G401 (cell line): ENCODE data around the gene TSPAN5. TPM values are rescaled to one million over a fixed set of nuclear protein-coding genes. Genes with fewer than 3 reads are reported as not detected.

ENCODE experiments used
- DNase-seq: peaks from one replicate; pipeline ENCODE4 v3.0.0-alpha.2; 2015; ENCODE audit warnings: low spot score
- in situ Hi-C: cut with HindIII; loops from 2 replicates; pipeline ENCODE4 v1.10.0; 2016; ENCODE audit warnings: low sequenced_read_pairs, mixed read lengths
- total RNA-seq: library from RNA; depleted of rRNA; stranded (reverse); fragments of >200 nt; shearing (Covaris generic); gene quantifications from 2 replicates; pipeline ENCODE4 v1.2.3, GENCODE V29; 2014

TSPAN5 gene
- total RNA-seq, 1 experiment from 2014 or later = not detected

GRCh38 chr4:98608356-98608755 is 50.1 kb downstream of the TSPAN5 start:
- peak; percentile 81 for DNase-seq
- in situ Hi-C loops = no loop called here

GRCh38 chr4:98606894-98607293 is 51.5 kb downstream of the TSPAN5 start:
- in situ Hi-C loops = no loop called here
- DNase-seq = peak; percentile 22

GRCh38 chr4:98605216-98605615 is 53.2 kb downstream of the TSPAN5 start:
- in situ Hi-C loops = no loop called here
- DNase-seq = peak; percentile 23

- in situ Hi-C loops = no loop called here
- peak; percentile 17 for DNase-seq
These were observed 53.7 kb downstream of the TSPAN5 start for GRCh38 chr4:98604723-98605122.

GRCh38 chr4:98603683-98604521 is 54.5 kb downstream of the TSPAN5 start:
- DNase-seq = peak; percentile 61
- in situ Hi-C loops = no loop called here

GRCh38 chr4:98602270-98602669 is 56.1 kb downstream of the TSPAN5 start:
- in situ Hi-C loops = no loop called here
- peak; percentile 24 for DNase-seq

GRCh38 chr4:98601708-98602107 is 56.7 kb downstream of the TSPAN5 start:
- in situ Hi-C loops = no loop called here
- no peak for DNase-seq

- DNase-seq = no peak
- in situ Hi-C loops = no loop called here
These were observed 58.7 kb downstream of the TSPAN5 start for GRCh38 chr4:98599617-98600205.

- peak; percentile 74 for DNase-seq
- in situ Hi-C loops = no loop called here
These were observed 71.5 kb downstream of the TSPAN5 start for GRCh38 chr4:98586962-98587354.

- DNase-seq = peak; percentile 82
- in situ Hi-C loops = no loop called here
These were observed 72.0 kb downstream of the TSPAN5 start for GRCh38 chr4:98586291-98586961.

- in situ Hi-C loops = no loop called here
- DNase-seq = no peak
These were observed 72.8 kb downstream of the TSPAN5 start for GRCh38 chr4:98585596-98585995.

GRCh38 chr4:98584265-98584664 is 74.1 kb downstream of the TSPAN5 start:
- no peak for DNase-seq
- in situ Hi-C loops = no loop called here

- in situ Hi-C loops = no loop called here
- DNase-seq = no peak
These were observed 75.1 kb downstream of the TSPAN5 start for GRCh38 chr4:98583265-98583664.

GRCh38 chr4:98581126-98581525 is 77.3 kb downstream of the TSPAN5 start:
- in situ Hi-C loops = no loop called here
- DNase-seq = peak; percentile 46

- in situ Hi-C loops = no loop called here
- DNase-seq = no peak
These were observed 80.5 kb downstream of the TSPAN5 start for GRCh38 chr4:98577956-98578355.

- peak; percentile 50 for DNase-seq
- in situ Hi-C loops = no loop called here
These were observed 83.6 kb downstream of the TSPAN5 start for GRCh38 chr4:98574816-98575215.

- in situ Hi-C loops = no loop called here
- DNase-seq = no peak
These were observed 84.6 kb downstream of the TSPAN5 start for GRCh38 chr4:98573791-98574190.

- peak; percentile 94 for DNase-seq
- in situ Hi-C loops = no loop called here
These were observed 85.7 kb downstream of the TSPAN5 start for GRCh38 chr4:98572697-98573096.

GRCh38 chr4:98571161-98571786 is 87.1 kb downstream of the TSPAN5 start:
- in situ Hi-C loops = no loop called here
- no peak for DNase-seq
